CD4-positive, alpha-beta T cell treated with Interleukin-2 at 100 ng/mL for 4 hours (primary cell): ENCODE measurements around the gene TBC1D2.

ENCODE experiments used
- DNase-seq: peaks from one replicate; pipeline ENCODE4 v3.0.0-alpha.2; 2020; ENCODE audit warnings: low spot score

Gene TBC1D2

DNA sequence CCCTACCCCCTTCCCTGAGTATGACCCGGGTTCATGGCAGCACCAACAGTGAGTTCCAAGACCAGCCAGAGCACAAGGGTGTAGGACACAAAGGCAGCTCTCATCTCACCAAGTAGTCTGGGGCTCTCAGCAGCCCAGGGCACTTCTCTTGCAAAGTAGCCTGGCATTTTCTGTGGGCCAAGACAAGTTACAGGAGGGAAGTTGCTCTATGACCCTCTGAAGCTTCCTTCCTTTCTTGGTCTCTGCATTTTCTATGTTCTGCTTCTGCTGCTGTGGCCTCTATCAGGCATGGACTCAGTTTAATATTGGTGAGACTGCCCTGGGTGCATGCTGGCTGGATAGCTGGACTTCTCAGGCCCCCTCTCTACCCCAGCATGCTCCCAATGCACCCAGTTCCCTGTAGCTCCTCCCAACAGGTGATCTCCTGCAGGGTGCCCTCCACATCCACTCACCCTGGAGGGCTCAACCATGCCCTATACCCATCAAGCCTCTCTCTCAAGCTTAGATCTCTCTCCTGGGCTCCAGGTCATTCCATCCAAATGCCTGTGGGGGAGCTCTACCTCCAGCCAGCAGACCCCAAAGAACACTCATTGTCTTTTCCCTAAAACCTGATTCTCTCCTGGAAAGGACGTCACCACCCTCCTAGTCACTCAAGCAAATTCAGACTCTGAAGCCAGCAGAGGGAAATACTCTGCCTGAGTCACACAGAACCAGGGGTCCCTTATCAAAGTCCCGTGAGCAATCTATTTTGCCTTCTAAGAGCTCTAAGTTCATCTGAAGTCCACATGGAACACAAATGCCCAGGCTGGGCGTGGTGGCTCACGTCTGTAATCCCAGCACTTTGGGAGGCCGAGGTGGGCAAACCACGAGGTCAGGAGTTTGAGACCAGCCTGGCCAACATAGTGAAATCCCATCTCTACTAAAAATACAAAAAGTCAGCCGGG, 13.8 kb downstream of the TBC1D2 start:
- DNase-seq, result no peak

DNA sequence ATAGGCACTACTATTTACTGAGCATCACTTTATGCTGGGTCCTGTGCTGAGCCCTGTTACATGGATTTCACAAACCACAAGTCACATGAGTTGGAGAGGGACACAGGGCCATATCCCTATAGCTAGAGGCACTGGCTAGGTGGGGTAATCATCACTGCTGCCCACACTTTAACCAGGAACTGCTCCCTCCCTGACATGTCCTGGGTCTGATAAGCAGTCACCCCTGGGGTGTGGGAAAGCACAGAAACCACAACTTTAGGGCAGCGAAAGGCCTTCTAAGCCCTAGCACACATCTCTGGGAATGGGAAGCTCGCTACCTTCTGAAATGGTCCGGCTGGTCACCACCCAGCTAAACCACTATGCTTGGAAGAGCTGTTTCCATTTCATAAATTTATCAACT, 15.0 kb downstream of the TBC1D2 start:
- DNase-seq, result no peak

DNA sequence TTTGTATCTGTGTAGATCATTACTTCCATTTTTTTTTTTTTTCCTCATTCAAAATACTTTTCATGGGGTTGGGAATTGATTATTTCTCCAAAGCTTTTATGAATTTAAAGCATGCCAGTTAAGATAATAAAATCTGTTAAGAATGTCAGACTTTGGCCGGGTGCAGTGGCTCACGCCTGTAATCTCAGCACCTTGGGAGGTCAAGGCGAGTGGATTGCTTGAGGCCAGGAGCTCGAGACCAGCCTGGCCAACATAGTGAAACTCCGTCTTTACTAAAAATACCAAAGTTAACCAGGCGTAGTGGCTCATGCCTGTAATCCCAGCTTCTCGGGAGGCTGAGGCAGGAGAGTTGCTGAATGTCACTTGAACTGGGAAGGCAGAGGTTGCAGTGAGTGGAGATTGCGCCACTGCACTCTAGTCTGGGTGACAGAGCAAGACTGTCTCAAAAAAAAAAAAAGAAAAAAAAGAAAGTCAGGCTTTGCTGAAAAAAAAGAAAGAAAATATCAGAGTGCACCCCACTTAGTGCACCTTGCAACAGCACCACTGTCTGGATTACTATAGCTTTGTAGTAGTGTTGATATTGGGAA, 18.5 kb downstream of the TBC1D2 start:
- DNase-seq, result no peak

DNA sequence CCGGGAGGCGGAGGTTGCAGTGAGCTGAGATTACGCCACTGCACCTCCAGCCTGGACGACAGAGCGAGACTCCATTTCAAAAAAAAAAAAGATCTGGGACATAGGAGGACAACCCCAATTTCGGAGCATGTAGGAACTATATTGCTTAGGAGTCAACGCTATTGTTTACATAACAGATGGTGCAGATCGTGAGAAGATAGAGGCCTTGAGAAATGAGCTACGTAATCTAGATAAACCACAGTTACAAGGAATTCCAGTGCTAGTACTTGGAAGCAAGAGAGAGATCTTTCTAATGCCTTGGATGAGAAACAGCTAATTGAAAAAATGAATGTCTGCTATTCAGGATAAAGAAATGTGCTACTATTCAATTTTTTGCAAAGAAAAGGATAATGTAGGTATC, 20.3 kb downstream of the TBC1D2 start:
- DNase-seq, result no peak

DNA sequence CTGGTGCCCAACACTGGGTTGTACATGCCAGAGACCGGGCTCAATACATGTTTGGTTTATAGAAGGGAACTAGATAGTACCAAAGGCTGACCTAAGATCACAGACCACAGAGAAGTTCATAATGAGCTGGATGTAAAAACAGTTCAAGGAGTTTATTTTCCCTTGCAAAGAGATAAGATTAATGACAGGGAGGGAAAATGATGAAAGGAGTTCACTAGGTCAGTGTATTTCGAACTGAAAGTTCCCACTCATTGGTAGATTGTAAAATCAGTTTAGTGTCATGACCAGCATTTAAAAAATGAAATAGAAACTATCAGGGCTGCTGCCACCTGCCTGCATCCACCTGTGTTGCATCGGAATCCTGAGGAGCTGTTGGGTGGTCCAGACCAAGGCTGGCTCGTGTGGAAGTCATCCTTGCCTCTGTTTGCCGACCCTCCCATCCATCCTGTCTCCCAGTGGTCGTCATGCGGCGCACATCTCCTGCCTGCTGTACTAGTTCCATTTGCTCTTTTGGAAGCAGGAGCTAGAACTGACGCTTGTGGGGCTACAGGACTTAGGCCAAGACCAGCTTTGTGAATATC, 21.1 kb downstream of the TBC1D2 start:
- no peak for DNase-seq

DNA sequence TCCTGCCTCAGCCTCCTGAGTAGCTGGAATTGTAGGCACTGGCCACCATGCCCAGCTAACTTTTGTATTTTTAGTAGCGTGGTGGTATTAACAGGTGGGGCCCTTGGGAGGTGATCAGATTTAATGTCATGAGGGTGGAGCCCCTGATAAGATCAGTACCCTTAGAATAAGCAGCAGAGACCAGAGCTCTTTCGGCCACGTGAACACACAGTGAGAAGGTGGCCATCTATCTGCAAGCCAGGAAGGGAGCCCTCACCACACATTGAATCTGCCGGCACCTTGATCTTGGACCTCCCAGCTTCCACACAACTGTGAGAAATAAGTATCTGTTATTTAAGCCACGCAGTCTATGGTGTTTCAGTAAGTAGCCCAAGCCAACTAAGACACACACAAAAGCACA, 22.5 kb downstream of the TBC1D2 start:
- DNase-seq, result no peak

DNA sequence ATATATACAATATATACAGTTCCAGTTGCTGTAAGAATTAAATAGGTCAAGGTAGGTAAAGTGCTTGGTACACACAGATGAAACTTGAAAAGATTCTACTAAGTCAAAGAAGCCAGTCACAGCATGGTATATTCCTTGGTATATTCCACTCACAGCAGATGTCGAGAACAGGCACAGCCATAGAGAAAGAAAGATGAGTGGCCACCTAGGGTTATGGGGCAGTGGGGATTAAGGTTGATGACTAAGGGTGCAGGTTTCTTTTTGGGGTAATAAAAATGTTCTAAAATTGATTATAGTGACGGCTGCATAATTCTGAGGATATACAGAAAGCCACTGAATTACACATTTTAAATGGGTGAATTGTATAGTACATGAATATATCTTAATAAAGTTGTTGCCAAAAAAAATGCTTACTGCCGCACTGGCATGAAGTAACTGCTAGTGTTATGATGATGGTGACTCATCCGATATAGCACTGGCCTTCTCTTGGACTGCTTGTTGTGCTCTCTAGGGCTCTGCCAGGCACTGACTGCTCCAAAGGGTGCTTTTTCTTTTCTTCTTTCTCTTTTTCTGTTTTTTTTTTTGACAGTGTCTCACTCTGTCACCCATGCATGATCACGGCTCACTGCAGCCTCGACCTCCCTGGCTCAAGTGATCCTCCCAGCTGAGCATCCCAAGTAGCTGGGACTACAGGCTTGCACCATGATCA, 23.5 kb downstream of the TBC1D2 start:
- DNase-seq, result no peak

DNA sequence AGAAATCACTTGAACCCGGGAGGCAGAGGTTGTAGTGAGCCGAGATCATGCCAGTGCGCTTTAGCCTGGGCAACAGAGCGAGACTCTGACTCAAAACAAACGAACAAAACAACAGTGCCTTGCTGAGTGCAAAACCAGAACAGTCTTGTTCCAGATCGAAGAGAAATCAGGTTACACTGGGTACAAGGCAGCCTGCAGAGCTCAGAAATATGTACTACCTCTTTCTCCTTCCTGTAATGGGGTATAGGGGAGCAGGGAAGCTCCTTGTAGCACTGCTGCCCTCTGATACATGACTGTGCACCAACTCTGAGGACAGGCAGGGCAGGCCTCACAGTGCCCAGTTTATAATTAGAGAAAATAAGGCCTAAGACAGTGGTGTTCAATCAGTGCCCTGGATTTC, 24.7 kb downstream of the TBC1D2 start:
- no peak for DNase-seq

DNA sequence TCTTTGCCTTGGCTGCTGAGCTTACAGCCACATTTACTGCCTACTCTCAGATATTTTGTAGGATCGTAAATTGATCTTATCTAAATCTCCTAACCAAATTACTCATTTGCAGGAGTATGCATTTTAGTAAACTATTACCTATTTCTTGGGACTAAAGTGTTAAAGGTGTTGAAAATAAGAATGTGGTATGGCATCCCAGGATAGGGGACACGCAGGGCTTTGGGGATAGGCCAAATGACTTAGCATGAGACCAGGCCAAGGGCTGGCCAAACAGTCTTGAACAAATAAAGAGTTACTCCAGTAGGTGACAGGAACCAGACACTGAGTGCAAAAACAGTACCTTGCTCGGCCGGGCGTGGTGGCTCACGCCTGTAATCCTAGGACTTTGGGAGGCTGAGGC, 25.1 kb downstream of the TBC1D2 start:
- DNase-seq, result no peak

DNA sequence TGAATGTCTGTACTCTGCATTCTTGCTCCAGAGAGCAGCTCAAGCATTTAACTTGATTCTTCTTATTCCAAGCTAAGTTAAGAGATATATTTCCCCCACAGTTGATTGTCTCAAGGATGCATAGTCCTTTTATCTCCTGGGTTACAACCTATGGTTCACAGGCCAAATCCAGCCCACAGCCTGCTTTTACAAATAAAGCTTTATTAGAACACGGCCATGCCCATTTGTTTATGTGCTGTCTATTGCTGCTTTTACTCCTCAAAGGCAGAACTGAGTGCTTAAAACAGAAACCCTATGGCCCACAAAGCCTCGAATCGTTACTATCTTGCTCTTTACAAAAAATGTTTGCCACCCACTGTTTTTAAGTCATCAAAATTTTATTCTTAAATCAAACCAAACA, 25.8 kb downstream of the TBC1D2 start:
- no peak for DNase-seq

DNA sequence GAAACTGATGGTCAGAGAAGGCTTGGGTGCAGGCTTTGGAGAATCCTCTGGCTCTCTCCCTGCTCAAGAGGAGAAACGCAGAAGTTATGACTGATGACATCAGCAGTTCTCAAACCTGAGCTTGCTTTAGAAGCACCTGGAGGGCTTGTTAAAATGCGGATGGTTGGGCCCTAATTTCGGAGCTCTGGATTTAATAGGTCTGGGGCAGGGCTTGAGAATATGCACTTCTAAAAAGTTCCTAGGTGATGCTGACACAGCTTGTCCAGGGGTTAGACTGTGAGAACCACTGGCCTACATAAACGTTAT, 26.4 kb downstream of the TBC1D2 start:
- no peak for DNase-seq

DNA sequence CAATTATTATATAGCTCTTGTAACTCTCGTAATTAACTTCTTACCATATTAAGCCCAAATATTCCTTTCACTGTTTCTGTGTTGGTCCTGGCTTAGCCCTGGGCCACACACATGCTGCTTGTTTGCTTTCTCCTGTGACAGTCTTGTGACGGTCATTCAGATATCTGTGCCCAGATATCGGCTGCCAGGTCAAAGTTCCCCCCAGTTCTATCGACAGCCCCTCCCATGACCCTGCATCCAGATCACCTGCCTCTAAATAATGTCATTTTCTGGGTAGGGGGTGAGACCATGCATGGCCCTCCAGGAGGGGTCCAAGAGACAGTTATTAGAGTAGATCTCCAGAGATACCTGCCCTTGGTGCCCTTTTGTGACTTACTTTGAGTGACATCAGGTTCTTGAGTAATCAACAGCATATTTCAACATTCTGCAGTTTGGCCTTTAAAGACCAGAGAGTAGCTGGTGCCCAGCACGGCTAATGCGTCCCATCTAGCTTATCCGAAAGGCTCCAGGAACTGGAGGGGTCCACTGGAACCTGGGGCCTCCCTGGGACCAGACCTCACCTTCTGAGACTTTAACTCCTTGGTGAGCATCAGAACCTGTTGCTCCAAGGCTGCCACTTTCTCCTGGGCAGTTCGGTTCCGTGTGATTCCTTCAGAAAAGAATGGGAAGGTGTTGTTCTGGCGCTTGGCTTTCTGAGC, 26.9 kb downstream of the TBC1D2 start:
- DNase-seq, result no peak

DNA sequence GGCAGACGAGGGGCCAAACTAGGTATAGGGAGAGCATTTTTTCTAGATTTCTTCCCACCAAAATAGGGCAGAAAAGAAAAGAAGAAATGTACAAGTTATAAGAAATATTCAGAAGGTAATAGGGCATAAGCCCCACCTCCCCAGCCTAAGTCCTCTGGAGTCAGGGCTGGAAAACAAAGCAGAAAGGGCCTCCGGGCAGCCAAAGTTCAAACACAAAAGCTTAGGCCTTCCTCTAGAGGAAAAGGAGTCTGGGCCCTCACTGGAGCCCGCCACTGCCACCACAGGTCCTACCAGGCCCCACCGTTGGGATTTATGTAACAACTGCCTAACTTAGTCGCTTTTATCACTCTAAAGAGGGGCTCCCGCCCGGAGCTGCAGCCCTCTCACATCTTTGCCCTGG, 27.6 kb downstream of the TBC1D2 start:
- DNase-seq, result no peak

DNA sequence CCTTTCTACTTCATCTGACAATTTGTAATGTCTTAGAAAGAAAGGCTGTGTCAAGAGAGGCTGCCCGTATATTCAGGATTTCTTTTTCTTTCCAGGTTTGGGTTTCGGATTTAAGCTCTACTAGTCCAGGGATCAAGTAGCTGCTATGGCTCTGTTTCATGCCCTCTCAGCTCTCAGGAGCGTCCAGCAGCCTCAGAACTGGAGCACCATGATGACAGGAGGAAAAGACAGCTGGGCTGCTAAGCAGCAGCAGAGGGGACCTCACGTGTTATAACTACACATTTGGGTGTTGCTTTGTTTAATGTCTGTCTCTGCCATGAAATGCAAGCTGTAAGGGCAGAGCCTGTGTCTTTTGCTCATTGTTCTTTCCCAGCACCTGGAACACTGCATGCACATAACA, 28.5 kb downstream of the TBC1D2 start:
- DNase-seq, result no peak

DNA sequence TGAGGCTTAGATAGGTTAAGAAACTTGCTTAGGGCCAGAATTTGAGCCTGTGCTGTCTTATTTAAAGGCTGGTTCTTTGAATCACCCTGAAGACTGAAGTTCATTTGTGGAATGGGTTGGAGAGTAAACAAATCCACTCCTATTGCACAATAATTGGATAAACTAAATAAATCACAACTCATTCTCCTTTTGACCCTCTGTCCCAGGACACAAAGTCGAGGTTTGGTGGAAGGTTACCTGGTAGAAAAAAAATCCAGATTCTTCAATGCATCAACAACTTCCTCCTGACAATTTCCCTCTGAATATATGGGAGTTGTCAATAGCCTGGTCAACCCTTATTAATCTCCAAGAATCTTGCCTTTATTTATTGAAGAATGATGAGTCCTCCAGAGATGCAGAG, 28.9 kb downstream of the TBC1D2 start:
- no peak for DNase-seq

DNA sequence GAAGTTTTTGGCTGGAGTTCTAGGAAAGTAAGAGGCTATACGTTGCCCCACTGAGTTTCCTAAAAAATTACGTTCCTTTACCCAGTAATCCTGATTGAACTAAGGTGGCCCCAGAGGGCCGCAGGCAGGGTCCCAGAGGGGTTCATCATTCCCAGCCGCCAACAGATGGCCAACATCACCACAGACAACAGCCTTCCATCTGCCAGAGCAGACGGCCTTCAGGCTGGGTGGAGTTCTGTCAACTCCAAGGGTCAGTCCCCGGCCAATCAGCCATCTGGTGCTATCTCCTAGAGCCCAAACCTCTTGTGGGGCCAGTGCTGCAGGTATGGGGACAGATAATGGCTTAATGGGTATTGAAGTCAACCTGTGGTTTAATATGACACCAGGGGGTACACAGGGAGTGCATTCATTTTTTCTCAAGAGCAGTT, 30.4 kb downstream of the TBC1D2 start:
- no peak for DNase-seq

DNA sequence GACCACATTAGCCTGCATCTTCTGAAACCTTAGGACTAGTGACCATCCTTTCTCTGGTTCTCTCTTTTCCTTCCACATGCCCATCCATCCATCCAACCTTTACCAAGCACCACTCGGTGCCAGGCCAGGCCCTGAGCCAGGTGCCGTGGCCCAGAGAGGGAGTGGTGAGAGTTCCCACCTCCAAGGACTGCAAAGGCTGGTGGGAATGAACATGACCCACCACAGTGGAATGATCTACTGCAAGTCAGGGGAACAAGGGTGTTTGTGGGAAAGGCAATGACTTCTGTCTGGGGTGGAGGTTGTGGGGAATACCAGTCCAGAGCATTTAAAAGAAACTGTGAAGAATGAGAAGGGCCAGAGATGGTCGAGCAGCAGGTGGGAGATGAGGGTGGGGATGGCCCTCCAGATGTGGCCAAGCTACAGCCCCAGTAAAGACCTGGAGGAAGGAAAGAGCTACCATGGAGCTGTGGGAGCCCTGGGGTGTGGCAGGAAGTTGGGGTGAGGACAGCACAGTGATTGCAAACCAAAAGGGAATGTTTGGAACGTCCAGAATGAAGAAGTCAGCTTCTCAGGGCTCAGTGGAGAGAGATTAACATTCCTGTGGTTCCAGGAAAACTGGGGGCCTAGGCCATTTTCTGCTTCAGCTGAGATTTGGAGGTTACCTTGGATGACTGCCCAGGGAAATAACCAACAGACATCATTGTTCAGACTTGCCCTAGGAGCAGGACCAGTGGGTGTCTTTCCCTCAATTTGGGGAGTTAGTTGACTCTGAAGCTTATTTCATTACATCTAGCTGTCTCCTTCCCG, 32.4 kb downstream of the TBC1D2 start:
- DNase-seq, result no peak

DNA sequence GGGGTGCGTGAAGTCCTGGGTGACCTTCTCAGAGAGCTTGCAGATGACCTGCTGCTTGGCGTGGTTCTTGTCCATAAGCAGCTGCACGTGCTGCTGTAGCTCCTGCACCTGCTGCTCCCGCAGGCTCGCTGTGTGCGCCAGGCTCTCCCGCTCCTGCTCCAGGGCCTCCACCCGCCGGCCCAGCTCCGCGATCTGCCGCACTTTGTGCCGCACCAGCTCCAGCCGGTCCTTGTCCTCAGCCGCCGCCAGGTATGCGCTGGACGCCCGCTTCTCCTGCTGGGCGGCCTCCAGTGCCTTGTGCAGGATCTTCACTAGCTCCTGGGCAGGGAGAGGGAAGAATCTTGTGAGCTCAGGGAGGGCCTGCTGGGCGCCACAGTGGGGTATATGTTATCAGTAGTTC, 34.5 kb downstream of the TBC1D2 start:
- DNase-seq, result no peak

DNA sequence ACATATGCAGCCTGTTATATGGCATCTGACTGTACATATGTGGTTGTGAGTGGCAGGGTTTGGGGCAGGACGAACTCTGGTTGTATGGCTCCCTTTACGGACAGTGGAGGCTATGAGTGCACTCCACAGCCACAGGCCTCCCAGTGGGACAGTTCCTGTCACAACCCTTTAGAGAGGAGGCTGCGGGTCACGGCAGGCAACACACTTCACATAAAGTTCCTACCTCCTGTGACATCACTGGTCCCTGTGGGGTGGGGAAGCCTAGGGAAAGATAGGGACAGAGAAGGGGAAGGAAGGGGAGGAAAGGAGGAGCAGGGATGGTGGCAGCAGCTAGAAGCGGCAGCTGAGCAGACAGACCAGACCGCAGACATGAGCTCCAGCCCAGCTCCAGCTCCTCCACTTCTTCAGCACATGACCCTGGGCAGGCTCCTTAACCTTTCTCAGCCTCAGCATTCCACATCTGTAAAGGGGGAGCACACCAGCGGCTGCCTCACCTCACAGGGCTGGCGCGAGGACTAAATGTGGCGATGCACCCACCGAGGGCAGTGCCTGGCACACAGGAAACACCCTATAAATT, 35.6 kb downstream of the TBC1D2 start:
- no peak for DNase-seq

DNA sequence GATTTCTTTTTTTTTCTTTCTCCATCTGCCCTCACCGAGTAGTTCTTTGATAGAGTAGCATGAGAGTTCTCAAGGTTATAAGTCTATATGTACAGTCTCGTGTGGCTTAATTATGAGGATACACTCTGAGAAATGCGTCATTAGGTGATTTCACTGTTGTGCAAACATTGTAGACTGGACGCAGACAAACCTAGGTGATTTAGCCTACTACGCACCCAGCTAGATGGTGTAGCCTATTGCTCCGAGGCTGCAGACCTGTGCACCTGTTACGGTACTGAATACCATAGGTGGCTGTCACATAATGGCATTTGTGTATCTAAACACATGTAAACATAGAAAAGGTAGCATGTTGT, 36.1 kb downstream of the TBC1D2 start:
- DNase-seq, result no peak
